HG02763 (cell line): ENCODE results near the gene GAS2L3.

Experiments
- ATAC-seq: cut with Tn5 transposase; IDR thresholded peaks from one replicate; pipeline ENCODE4 v1.9.1; 2021; ENCODE audit warnings: mild to moderate bottlenecking, moderate library complexity; ENCODE audit not compliant: unreplicated experiment

Gene GAS2L3

GRCh38 chr12:100656856-100657255 is 83.4 kb downstream of the GAS2L3 start:
- no peak for ATAC-seq

- no peak for ATAC-seq
Observed at GRCh38 chr12:100661300-100661951, 87.9 kb downstream of the GAS2L3 start.

GRCh38 chr12:100666588-100666987 is 93.1 kb downstream of the GAS2L3 start:
- ATAC-seq: no peak

- ATAC-seq: peak; percentile 75
Observed at GRCh38 chr12:100668945-100669536, 95.6 kb downstream of the GAS2L3 start.

- no peak for ATAC-seq
Observed at GRCh38 chr12:100669922-100670321, 96.4 kb downstream of the GAS2L3 start.

GRCh38 chr12:100671396-100672074 is 98.1 kb downstream of the GAS2L3 start:
- no peak for ATAC-seq

- ATAC-seq: no peak
Observed at GRCh38 chr12:100672075-100672592, 98.7 kb downstream of the GAS2L3 start.

GRCh38 chr12:100674036-100674888 is 100.8 kb downstream of the GAS2L3 start:
- ATAC-seq: no peak
